SK-MEL-5 (cell line): ENCODE measurements around the gene ZNF761. TPM values are rescaled to one million over a fixed set of nuclear protein-coding genes. Genes with fewer than 3 reads are reported as not detected.
A peak's percentile ranks its signal among the peaks of the same experiment; 100 is the strongest.
"Not testable (repeated sequence)": the region's sequence is repeated elsewhere in the genome, so short reads cannot be mapped to it uniquely, and the experiment has no call there.

ENCODE experiments used
- DNase-seq: peaks from one replicate; pipeline ENCODE4 v3.0.0-alpha.2; 2016; ENCODE audit warnings: low read depth, low spot score
- in situ Hi-C: cut with HindIII; loops from 2 replicates; pipeline ENCODE4 v1.10.0; 2016; ENCODE audit warnings: low sequenced_read_pairs, high pct_unique_total_duplicates, low pct_unique_long_range_greater_than_20kb
- total RNA-seq: library from RNA; depleted of rRNA; stranded (reverse); fragments of >200 nt; shearing (Covaris generic); gene quantifications from 2 replicates; pipeline ENCODE4 v1.2.3, GENCODE V29; 2014

ZNF761 gene
- total RNA-seq, 1 experiment from 2014 or later, result 7.8 TPM

- in situ Hi-C loops, result no loop called here
- DNase-seq, result no peak
Observed at GRCh38 chr19:53432088-53432661, 391 bp downstream of the ZNF761 start.

GRCh38 chr19:53443809-53444208 is 12.0 kb downstream of the ZNF761 start:
- DNase-seq, in situ Hi-C loops: not testable (repeated sequence)

GRCh38 chr19:53447196-53447595 is 15.4 kb downstream of the ZNF761 start:
- in situ Hi-C loops, result not testable (repeated sequence)

GRCh38 chr19:53455828-53456227 is 24.0 kb downstream of the ZNF761 start:
- in situ Hi-C loops, result no loop called here
- no peak for DNase-seq

More at GRCh38 chr19:53447196-53447595, 15.4 kb downstream of the ZNF761 start:
- DNase-seq, result not testable (repeated sequence)

- in situ Hi-C loops, result not testable (repeated sequence)
Observed at GRCh38 chr19:53460131-53460721, 28.4 kb downstream of the ZNF761 start.

GRCh38 chr19:53461866-53462265 is 30.1 kb downstream of the ZNF761 start:
- DNase-seq, result no peak
- in situ Hi-C loops, result no loop called here

More at GRCh38 chr19:53460131-53460721, 28.4 kb downstream of the ZNF761 start:
- DNase-seq, result not testable (repeated sequence)

- in situ Hi-C loops, result no loop called here
- DNase-seq, result no peak
Observed at GRCh38 chr19:53462861-53463260, 31.1 kb downstream of the ZNF761 start.

GRCh38 chr19:53463263-53463662 is 31.5 kb downstream of the ZNF761 start:
- in situ Hi-C loops, result no loop called here
- DNase-seq, result peak; percentile 2

GRCh38 chr19:53466726-53467484 is 35.1 kb downstream of the ZNF761 start:
- DNase-seq, result no peak
- in situ Hi-C loops, result no loop called here

GRCh38 chr19:53467485-53468262 is 35.9 kb downstream of the ZNF761 start, which contains the start of gene ZNF813:
Gene ZNF813, plus strand, starts transcription at chr19:53467733. Its CDS starts 16,090 bp downstream, at chr19:53483823.
- in situ Hi-C loops, result no loop called here
- DNase-seq, result peak; percentile 75

- DNase-seq, in situ Hi-C loops: not testable (repeated sequence)
Observed at GRCh38 chr19:53468628-53469027, 36.8 kb downstream of the ZNF761 start.

- in situ Hi-C loops, result no loop called here
- no peak for DNase-seq
Observed at GRCh38 chr19:53471916-53472315, 40.1 kb downstream of the ZNF761 start.

- in situ Hi-C loops, DNase-seq: not testable (repeated sequence)
Observed at GRCh38 chr19:53474832-53475231, 43.0 kb downstream of the ZNF761 start.

- DNase-seq, in situ Hi-C loops: not testable (repeated sequence)
Observed at GRCh38 chr19:53475470-53475869, 43.7 kb downstream of the ZNF761 start.

GRCh38 chr19:53483751-53484150 is 52.0 kb downstream of the ZNF761 start:
- DNase-seq, in situ Hi-C loops: not testable (repeated sequence)

- no peak for DNase-seq
- in situ Hi-C loops, result no loop called here
Observed at GRCh38 chr19:53485046-53486004, 53.5 kb downstream of the ZNF761 start.

- in situ Hi-C loops, result no loop called here
- no peak for DNase-seq
Observed at GRCh38 chr19:53492153-53492552, 60.4 kb downstream of the ZNF761 start.
